Measurements from ENCODE around the gene PLAC8L1.
"Not testable (repeated sequence)": the region's sequence is repeated elsewhere in the genome, so short reads cannot be mapped to it uniquely, and the experiment has no call there.

The PLAC8L1 gene, protein sequence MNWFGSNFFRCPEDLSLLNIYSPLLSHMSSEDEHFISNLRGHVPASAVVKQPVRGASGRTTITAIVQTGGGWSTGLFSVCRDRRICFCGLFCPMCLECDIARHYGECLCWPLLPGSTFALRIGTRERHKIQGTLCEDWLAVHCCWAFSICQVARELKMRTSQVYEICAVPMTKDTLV

GRCh38 chr5:146105477-146105876 lies at the start of gene PLAC8L1:
Gene PLAC8L1 (minus strand): TSS chr5:146105577. CDS start chr5:146104311, 1,266 bp downstream.
- no peak for DNase-seq

DNA sequence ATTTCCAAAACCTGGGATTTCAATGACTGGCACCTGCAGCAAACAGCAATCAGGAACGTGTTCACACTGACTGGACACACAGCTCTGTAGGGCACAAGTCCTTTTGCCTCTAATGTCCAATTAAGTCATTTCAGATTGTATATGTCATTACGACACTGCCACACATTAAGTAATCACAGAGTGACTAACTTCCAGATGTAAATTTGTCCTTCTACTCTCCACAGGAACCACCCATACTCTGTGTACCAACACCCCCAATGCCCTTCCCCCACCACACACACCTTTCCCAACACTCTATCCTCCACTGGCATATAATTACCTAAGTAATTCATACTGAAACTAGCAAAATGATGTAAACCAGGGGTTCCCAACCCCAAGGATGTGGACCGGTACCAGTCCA lies 46.6 kb upstream of the PLAC8L1 start:
- no peak for DNase-seq

GRCh38 chr5:146137967-146138403 lies 32.6 kb upstream of the PLAC8L1 start:
- DNase-seq = no peak

- no peak for DNase-seq
Observed at GRCh38 chr5:146130440-146131045, 25.2 kb upstream of the PLAC8L1 start.

DNA sequence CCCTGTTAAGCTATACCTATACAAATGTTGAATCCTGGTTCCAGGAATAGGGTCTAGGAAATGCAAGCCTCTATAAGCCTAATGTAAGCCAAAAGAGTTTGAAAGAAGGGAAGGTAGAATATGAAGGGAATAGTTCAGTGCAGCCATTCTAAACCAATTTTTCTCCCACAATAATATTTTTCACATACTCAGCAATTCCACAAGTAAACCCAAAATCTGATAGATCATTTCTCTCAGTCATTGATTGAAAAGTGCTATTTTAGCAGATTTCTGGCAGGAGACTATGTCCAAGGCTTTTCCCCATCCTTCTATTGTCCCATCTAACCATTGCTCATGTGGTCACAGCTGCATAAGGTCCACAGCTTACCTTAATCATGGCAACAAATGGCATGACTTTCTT lies 20.7 kb upstream of the PLAC8L1 start:
- no peak for DNase-seq

DNA sequence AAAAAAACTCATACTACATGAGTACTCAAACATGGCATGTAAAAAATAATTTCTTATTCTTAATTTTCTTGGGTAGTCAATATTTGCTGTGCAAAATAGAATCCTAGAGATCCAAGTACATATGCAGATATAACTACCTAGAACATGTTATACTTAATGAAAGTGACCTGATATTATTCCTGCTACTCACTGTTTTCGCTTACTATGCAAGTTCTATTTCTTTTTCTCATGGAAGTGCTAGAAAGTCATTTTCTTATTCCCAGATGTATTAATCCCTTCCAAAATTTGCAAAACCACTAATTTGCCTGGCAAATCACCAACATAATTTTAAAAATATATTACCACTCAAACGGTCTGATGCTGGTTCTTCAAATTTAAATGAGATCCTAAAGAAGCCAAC lies 19.2 kb upstream of the PLAC8L1 start:
- no peak for DNase-seq

GRCh38 chr5:146121451-146121850 lies 16.1 kb upstream of the PLAC8L1 start:
- DNase-seq = not testable (repeated sequence)

- no peak for DNase-seq
Observed at GRCh38 chr5:146118322-146118721, 12.9 kb upstream of the PLAC8L1 start.

DNA sequence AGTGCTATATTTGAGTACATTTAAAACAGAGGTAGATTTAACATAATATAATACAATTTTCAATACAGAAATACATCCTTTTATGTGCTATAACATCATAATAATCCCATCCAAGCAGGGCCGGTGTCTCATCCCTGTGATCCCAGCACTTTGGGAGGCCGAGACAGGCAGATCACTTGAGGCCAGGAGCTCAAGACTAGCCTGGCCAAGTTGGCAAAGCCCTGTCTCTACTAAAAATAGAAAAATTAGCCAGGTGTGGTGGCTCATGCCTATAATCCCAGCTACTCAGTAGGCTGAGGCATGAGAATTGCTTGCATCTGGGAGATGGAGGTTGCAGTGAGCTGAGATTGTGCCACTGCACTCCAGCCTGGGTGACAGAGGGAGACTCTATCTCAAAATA lies 11.8 kb upstream of the PLAC8L1 start:
- not testable (repeated sequence) for DNase-seq

GRCh38 chr5:146116361-146116760 lies 11.0 kb upstream of the PLAC8L1 start:
- no peak for DNase-seq

GRCh38 chr5:146112476-146112875 lies 7.1 kb upstream of the PLAC8L1 start:
- no peak for DNase-seq

DNA sequence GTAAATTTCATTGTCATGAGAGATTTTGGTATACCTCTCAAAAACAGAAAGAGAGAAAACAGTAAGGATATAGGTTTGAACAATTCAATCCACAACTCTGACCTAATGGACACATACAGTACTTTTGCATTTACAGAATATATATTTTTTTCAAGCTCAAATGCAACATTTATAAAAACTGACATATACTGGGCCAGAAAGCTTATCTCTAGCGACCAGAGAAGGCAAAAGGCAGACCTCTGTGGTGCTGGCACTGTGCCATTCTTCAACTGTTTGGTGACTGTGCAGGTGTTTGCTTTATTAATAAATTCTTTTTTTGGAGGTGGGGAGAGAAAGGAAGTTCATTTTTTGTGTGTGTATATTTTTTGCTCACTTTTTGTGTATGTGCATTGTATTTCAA lies 6.0 kb upstream of the PLAC8L1 start:
- no peak for DNase-seq

GRCh38 chr5:146109379-146109778 lies 4.0 kb upstream of the PLAC8L1 start:
- DNase-seq = no peak

GRCh38 chr5:146108870-146109269 lies 3.5 kb upstream of the PLAC8L1 start:
- not testable (repeated sequence) for DNase-seq

GRCh38 chr5:146107901-146108300 lies 2.5 kb upstream of the PLAC8L1 start:
- DNase-seq = no peak

DNA sequence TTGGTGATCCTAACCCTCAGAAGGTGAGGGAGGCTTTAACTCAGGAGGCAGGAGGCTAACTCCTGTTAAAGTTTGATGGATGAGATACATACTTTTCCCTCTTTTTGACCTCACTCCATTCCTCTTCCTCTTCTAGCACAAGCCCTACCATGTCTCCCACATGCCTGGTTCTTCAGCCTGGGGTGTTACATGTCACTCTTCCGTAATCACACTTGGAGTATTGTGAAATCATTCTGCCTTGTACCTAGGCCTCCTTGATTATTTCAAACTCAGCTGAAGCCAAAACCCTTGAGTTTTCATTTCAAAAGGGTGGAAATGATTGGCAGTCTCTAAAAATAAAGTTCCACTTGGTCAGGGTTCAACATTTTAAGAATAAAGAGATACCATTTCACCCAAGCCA lies 1.8 kb downstream of the PLAC8L1 start:
- DNase-seq = no peak

GRCh38 chr5:146101646-146102045 lies 3.7 kb downstream of the PLAC8L1 start:
- no peak for DNase-seq

- DNase-seq = no peak
Observed at GRCh38 chr5:146098047-146098446, 7.3 kb downstream of the PLAC8L1 start.

DNA sequence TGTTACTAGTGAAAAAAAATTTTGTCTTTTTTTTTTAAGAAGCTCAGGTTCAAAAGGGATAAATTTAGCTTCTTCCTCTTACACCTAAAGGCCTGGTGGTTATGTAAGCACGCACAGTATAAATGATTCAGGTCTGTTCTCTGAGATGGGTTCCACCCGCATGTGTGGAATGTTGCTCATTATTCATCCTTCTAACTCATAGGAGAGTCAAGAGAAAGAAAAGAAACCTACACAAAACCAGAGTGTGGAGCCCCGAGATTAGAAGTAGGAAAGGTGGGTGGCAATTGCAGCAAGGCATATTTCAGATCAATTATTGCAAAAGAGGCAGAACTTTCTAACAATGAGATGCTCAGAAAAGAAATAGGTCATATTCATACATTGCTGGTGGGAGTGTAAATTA lies 13.5 kb downstream of the PLAC8L1 start:
- DNase-seq = no peak

- DNase-seq = no peak
Observed at GRCh38 chr5:146089287-146089686, 16.1 kb downstream of the PLAC8L1 start.

DNA sequence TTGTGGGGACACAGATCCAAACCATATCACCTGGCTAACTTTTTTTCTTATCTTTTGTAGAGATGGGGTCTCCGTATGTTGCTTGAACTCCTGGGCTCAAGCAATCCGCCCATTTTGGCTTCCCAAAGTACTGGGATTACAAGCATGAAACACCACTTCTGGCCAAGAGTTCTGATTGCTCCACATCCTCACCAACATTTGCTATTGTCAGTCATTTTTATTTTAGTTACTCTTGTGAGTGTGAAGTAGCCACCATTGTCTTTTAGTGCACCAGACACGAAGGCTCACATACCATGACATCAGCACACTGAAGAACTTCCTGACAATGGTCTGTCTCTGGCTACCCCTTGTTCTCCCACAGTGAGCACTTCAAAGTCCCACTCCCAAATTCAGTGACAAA lies 17.3 kb downstream of the PLAC8L1 start:
- DNase-seq = no peak

GRCh38 chr5:146084376-146084775 lies 21.0 kb downstream of the PLAC8L1 start:
- no peak for DNase-seq

DNA sequence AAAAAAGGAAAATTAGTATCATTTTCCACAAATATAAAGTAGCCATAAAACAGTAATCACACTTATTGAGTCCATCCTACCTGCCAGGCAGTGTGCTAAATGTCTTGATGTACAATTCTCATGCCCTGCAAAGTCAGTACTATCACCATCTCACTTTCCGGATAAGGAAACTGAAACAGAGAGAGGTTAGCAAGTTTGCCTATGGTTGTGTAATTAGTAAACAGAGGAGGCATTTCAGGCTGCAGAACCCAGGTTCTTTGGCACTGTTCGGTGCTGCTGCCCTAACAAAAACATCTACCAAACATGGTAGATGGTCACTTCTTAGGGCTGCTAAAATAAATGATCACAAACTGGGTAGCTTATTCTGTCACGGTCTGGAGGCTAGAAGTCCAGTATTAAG lies 22.6 kb downstream of the PLAC8L1 start:
- DNase-seq = no peak

GRCh38 chr5:146081556-146081955 lies 23.8 kb downstream of the PLAC8L1 start:
- no peak for DNase-seq

All from SHP77 (cell line).